CD14-positive monocyte (primary cell): ENCODE data around the gene COL21A1. TPM values are rescaled to one million over a fixed set of nuclear protein-coding genes. Genes with fewer than 3 reads are reported as not detected.

Experiments
- DNase-seq, 3 donors: peaks; one replicate each; pipeline ENCODE4 v3.0.0-alpha.2; 2011 to 2022
- H2AFZ ChIP-seq: 2 replicates; pipeline ENCODE4 v1.6.0; 2012; ENCODE audit warnings: mild to moderate bottlenecking, low read depth, low read length, inconsistent platforms; ENCODE audit not compliant: insufficient read depth, poor library complexity, severe bottlenecking
- H3K27ac ChIP-seq, 2 donors: 1 replicate in 1 of 2; 2 replicates in 1 of 2; pipeline ENCODE4 v1.5.1; 2012 to 2013; ENCODE audit warnings: low read length in 2 of 2, control low read depth in 1 of 2, inconsistent platforms in 1 of 2, low read depth in 1 of 2, mild to moderate bottlenecking in 1 of 2
- H3K27me3 ChIP-seq, 2 donors: one replicate each; pipeline versions ENCODE4 v1.6.0 to v1.6.1; 2011 to 2013; ENCODE audit warnings: low read length in 2 of 2; ENCODE audit not compliant: control insufficient read depth in 2 of 2, insufficient read depth in 2 of 2
- H3K36me3 ChIP-seq, 2 donors: replicated peaks in 1 of 2; 1 replicate in 1 of 2; 2 replicates in 1 of 2; pipeline versions ENCODE4 v1.5.1 to v1.6.1; 2012 to 2013; ENCODE audit warnings: low read length in 2 of 2, control low read depth in 1 of 2, inconsistent platforms in 1 of 2, mild to moderate bottlenecking in 1 of 2; ENCODE audit not compliant: insufficient read depth in 2 of 2, control insufficient read depth in 1 of 2
- H3K4me1 ChIP-seq, 2 donors: 1 replicate in 1 of 2; 2 replicates in 1 of 2; pipeline versions ENCODE4 v1.5.1 to v1.6.1; 2012 to 2013; ENCODE audit warnings: low read length in 2 of 2, control low read depth in 1 of 2, inconsistent platforms in 1 of 2, mild to moderate bottlenecking in 1 of 2, moderate library complexity in 1 of 2; ENCODE audit not compliant: insufficient read depth in 2 of 2, control insufficient read depth in 1 of 2
- H3K4me2 ChIP-seq: replicated peaks from 2 replicates; pipeline ENCODE3; 2012; ENCODE audit warnings: low read length, moderate library complexity, mild to moderate bottlenecking; ENCODE audit not compliant: poor library complexity, severe bottlenecking; ENCODE audit errors: extremely low read depth
- H3K4me3 ChIP-seq, 3 experiments: fragments of 200-600 bp in 1 of 3; sonication (generic) in 1 of 3; replicated peaks in 1 of 3; 1 replicate in 2 of 3; 2 replicates in 1 of 3; pipeline ENCODE4 v1.5.1; 2011 to 2013; ENCODE audit warnings: low read length in 3 of 3, mild to moderate bottlenecking in 3 of 3, control low read depth in 2 of 3, low read depth in 2 of 3, inconsistent platforms in 1 of 3, moderate library complexity in 1 of 3
- H3K79me2 ChIP-seq: 2 replicates; pipeline ENCODE4 v1.6.0; 2012; ENCODE audit warnings: mild to moderate bottlenecking, control low read depth, inconsistent platforms, low read length, moderate library complexity; ENCODE audit not compliant: insufficient read depth
- H3K9ac ChIP-seq: 2 replicates; pipeline ENCODE4 v1.6.0; 2017; ENCODE audit warnings: low read length, mild to moderate bottlenecking; ENCODE audit not compliant: insufficient read depth, poor library complexity, severe bottlenecking
- H3K9me3 ChIP-seq, 2 donors: replicated peaks in 1 of 2; 1 replicate in 1 of 2; 2 replicates in 1 of 2; pipeline versions ENCODE4 v1.5.1 to v1.6.1; 2012 to 2013; ENCODE audit warnings: low read length in 2 of 2, control low read depth in 1 of 2; ENCODE audit not compliant: control insufficient read depth in 1 of 2, insufficient read depth in 1 of 2
- H4K20me1 ChIP-seq: 2 replicates; pipeline ENCODE4 v1.6.0; 2012; ENCODE audit warnings: mild to moderate bottlenecking, low read length, control low read depth, moderate library complexity; ENCODE audit not compliant: insufficient read depth
- H3K27ac Mint-ChIP-seq, 7 donors: one replicate each; pipeline ENCODE4 v1.8.0; 2020; ENCODE audit warnings: mild to moderate bottlenecking in 7 of 7, mixed read lengths in 7 of 7, moderate library complexity in 6 of 7, inconsistent platforms in 2 of 7
- H3K27me3 Mint-ChIP-seq, 3 donors: one replicate each; pipeline ENCODE4 v1.8.0; 2021 to 2022; ENCODE audit warnings: low read depth in 3 of 3, mild to moderate bottlenecking in 3 of 3, mixed read lengths in 3 of 3, moderate library complexity in 3 of 3, inconsistent platforms in 1 of 3
- H3K36me3 Mint-ChIP-seq, 2 donors: one replicate each; pipeline ENCODE4 v1.8.0; 2020; ENCODE audit warnings: mixed read lengths in 2 of 2, inconsistent platforms in 1 of 2, mild to moderate bottlenecking in 1 of 2
- H3K4me1 Mint-ChIP-seq: one replicate; pipeline ENCODE4 v1.8.0; 2020; ENCODE audit warnings: mild to moderate bottlenecking, mixed read lengths
- H3K4me3 Mint-ChIP-seq, 2 donors: one replicate each; pipeline ENCODE4 v1.8.0; 2020; ENCODE audit warnings: mild to moderate bottlenecking in 2 of 2, mixed read lengths in 2 of 2, moderate library complexity in 1 of 2
- H3K9me3 Mint-ChIP-seq, 7 donors: one replicate each; pipeline ENCODE4 v1.8.0; 2020 to 2022; ENCODE audit warnings: mixed read lengths in 7 of 7, mild to moderate bottlenecking in 6 of 7, moderate library complexity in 6 of 7, inconsistent platforms in 2 of 7
- WGBS: methylation state at CpG from one replicate; pipeline ENCODE4 v1.1.5; 2013; ENCODE audit warnings: missing lambda C conversion rate; ENCODE audit not compliant: insufficient coverage; 5-methylcytosine and 5-hydroxymethylcytosine counted together
- intact Hi-C, 2 donors: fragments of 100-400 bp; cut with micrococcal nuclease; formaldehyde crosslinking; loops; one replicate each; pipeline versions ENCODE4 v1.15.0 to v1.15.1; 2023
- polyA plus RNA-seq, 3 donors: library from polyadenylated mRNA; depleted of rRNA in 1 of 3; unstranded in 2 of 3; stranded (reverse) in 1 of 3; fragments of 300-500 nt in 2 of 3; fragments of >200 nt in 1 of 3; fragmentation: Illumina TruSeq in 2 of 3; gene quantifications; 1 replicate in 2 of 3; 2 replicates in 1 of 3; pipeline ENCODE4 v1.2.3, GENCODE V29; 2012 to 2021
- TF ChIP-seq, protein P1 (sequence below): fragments of 200-600 bp; IDR thresholded peaks from one replicate; pipeline ENCODE4 v1.8.0; 2022; ENCODE audit warnings: antibody characterized with exemption, mild to moderate bottlenecking

Gene COL21A1
- polyA plus RNA-seq, 3 donors: 0.03 TPM; not detected in 2

DNA sequence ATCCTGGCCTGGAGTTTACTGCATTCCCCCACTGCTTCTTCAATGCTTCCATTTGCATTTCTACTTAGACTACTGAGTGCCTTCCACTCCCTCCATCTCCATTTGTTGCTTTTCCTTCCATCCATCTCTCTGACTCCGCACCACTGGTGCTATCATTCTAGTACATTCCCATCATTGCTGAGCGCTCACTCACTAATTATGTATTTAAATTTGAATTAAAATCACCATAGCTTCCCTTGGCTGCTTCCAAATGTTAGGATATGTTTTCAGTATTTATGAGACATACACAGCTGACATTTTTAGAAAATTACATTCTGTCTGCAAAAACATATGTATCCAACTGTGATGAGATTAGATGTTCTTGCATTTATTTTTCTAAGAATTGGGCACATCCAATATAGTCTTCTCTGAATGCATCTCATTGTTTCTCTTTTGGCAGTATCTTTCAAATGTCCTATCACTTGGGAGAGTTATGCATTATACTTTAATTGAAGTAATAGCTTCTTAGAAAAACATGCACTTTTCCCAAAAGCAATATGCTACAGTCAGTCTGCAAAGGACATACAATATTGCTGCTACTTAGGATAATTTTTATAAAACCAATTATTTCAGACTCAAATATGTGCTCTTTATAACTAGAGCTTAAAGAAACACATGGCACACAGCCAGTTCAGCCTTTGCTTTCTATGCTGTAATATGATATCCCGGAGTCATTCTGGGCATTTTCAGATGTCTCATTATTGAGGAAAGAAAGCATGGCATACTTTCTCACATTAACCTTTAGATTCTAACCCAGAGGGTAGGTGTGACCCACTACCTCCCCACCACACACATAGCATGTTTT lies 12.1 kb upstream of the COL21A1 start:
- Histone ChIP-seq H3K9ac (no peak overlapping the region), H3K36me3 (no peaks in the 10 kb centered on the region), H3K4me3 (no peak overlapping the region), H3K27ac (no peak overlapping the region), H3K9me3 (no peaks in the 10 kb centered on the region), H3K4me2 (no peak overlapping the region), H3K27me3 (peaks cover 0 to 2% of the 10 kb centered on the region in 2 donors), H2AFZ (no peak overlapping the region), H4K20me1 (no peaks in the 10 kb centered on the region), H3K79me2 (no peaks in the 10 kb centered on the region), H3K4me1 (no peaks in the 10 kb centered on the region)
- H3K27ac Mint-ChIP-seq: no peak overlapping the region
- H3K4me3 Mint-ChIP-seq: no peak overlapping the region
- WGBS: no CpG with 5 or more reads among the region's 3 CpGs
- H3K4me1 Mint-ChIP-seq: no peaks in the 10 kb centered on the region
- intact Hi-C loops: no loop called here
- DNase-seq: no peak
- peaks cover 2 to 6% (median 4%) of the 10 kb centered on the region in 3 donors for H3K27me3 Mint-ChIP-seq
- TF ChIP-seq, protein P1, sequence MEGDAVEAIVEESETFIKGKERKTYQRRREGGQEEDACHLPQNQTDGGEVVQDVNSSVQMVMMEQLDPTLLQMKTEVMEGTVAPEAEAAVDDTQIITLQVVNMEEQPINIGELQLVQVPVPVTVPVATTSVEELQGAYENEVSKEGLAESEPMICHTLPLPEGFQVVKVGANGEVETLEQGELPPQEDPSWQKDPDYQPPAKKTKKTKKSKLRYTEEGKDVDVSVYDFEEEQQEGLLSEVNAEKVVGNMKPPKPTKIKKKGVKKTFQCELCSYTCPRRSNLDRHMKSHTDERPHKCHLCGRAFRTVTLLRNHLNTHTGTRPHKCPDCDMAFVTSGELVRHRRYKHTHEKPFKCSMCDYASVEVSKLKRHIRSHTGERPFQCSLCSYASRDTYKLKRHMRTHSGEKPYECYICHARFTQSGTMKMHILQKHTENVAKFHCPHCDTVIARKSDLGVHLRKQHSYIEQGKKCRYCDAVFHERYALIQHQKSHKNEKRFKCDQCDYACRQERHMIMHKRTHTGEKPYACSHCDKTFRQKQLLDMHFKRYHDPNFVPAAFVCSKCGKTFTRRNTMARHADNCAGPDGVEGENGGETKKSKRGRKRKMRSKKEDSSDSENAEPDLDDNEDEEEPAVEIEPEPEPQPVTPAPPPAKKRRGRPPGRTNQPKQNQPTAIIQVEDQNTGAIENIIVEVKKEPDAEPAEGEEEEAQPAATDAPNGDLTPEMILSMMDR: no peak
- H3K9me3 Mint-ChIP-seq: peaks cover 0 to 3% (median 2%) of the 10 kb centered on the region in 7 donors
- H3K36me3 Mint-ChIP-seq: no peaks in the 10 kb centered on the region

DNA sequence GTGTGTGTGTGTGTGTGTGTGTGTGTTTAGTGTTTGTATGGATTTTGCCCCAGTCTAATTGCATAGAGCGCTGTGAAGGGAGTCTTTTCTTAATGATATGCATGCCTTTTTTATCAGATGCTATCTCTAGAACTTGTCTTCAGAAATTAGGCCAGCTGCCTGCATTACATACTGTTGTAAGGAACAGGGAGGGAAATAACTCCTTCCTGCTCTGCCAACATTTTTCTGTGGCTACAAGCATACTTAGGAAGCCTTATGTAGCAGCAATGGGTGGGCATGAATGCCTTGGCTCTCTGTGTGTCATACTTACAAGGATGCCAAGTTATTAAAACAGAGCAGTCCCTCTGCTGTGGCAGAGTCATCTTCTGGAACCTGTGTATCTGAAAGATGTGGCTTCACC lies 8.0 kb upstream of the COL21A1 start:
- peaks cover under 1% of the 10 kb centered on the region for H3K4me1 Mint-ChIP-seq
- no peak overlapping the region for H3K9ac ChIP-seq
- H3K27me3 ChIP-seq: peaks cover 0 to 2% of the 10 kb centered on the region in 2 donors
- no CpG with 5 or more reads among the region's 1 CpG for WGBS
- no peaks in the 10 kb centered on the region for H4K20me1 ChIP-seq
- H3K27ac Mint-ChIP-seq: no peak overlapping the region
- H3K9me3 ChIP-seq: no peaks in the 10 kb centered on the region
- H3K4me2 ChIP-seq: no peak overlapping the region
- peaks cover 0 to 8% (median 2%) of the 10 kb centered on the region in 3 donors for H3K27me3 Mint-ChIP-seq
- H3K27ac ChIP-seq: no peak overlapping the region
- TF ChIP-seq, protein P1: no peak
- H3K4me1 ChIP-seq: no peaks in the 10 kb centered on the region
- intact Hi-C loops: no loop called here
- no peak for DNase-seq
- H3K4me3 ChIP-seq: no peak overlapping the region
- no peak overlapping the region for H2AFZ ChIP-seq
- H3K36me3 ChIP-seq: no peaks in the 10 kb centered on the region
- H3K79me2 ChIP-seq: no peaks in the 10 kb centered on the region
- H3K36me3 Mint-ChIP-seq: no peaks in the 10 kb centered on the region
- peaks cover 0 to 1% (median 0%) of the 10 kb centered on the region in 7 donors for H3K9me3 Mint-ChIP-seq
- H3K4me3 Mint-ChIP-seq: no peak overlapping the region
